Measurements from ENCODE around the gene TNF.

TNF gene

DNA sequence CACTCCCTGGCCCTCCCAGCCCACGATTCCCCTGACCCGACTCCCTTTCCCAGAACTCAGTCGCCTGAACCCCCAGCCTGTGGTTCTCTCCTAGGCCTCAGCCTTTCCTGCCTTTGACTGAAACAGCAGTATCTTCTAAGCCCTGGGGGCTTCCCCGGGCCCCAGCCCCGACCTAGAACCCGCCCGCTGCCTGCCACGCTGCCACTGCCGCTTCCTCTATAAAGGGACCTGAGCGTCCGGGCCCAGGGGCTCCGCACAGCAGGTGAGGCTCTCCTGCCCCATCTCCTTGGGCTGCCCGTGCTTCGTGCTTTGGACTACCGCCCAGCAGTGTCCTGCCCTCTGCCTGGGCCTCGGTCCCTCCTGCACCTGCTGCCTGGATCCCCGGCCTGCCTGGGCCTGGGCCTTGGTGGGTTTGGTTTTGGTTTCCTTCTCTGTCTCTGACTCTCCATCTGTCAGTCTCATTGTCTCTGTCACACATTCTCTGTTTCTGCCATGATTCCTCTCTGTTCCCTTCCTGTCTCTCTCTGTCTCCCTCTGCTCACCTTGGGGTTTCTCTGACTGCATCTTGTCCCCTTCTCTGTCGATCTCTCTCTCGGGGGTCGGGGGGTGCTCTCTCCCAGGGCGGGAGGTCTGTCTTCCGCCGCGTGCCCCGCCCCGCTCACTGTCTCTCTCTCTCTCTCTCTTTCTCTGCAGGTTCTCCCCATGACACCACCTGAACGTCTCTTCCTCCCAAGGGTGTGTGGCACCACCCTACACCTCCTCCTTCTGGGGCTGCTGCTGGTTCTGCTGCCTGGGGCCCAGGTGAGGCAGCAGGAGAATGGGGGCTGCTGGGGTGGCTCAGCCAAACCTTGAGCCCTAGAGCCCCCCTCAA, 3.1 kb upstream of the TNF start, which contains the start of gene LTA:
TSS of gene LTA (plus strand) at position 249 of the 871 bp plus-strand sequence. CDS start at position 703, 454 bp downstream.
- no peaks in the 10 kb centered on the region for H3K9me3 Mint-ChIP-seq
- H3K36me3 Mint-ChIP-seq (ENCODE audit: low read depth) = peaks cover 18% of the 10 kb centered on the region
- intact Hi-C loops (cut with micrococcal nuclease) = no loop called here

DNA sequence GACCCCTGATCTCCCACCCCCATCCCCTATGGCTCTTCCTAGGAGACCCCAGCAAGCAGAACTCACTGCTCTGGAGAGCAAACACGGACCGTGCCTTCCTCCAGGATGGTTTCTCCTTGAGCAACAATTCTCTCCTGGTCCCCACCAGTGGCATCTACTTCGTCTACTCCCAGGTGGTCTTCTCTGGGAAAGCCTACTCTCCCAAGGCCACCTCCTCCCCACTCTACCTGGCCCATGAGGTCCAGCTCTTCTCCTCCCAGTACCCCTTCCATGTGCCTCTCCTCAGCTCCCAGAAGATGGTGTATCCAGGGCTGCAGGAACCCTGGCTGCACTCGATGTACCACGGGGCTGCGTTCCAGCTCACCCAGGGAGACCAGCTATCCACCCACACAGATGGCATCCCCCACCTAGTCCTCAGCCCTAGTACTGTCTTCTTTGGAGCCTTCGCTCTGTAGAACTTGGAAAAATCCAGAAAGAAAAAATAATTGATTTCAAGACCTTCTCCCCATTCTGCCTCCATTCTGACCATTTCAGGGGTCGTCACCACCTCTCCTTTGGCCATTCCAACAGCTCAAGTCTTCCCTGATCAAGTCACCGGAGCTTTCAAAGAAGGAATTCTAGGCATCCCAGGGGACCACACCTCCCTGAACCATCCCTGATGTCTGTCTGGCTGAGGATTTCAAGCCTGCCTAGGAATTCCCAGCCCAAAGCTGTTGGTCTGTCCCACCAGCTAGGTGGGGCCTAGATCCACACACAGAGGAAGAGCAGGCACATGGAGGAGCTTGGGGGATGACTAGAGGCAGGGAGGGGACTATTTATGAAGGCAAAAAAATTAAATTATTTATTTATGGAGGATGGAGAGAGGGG, 1.9 kb upstream of the TNF start:
- Mint-ChIP-seq H3K4me3 (no peak overlapping the region), H3K27ac (peak overlapping the region; percentile 79), H3K36me3 (ENCODE audit: low read depth) (peaks cover 23% of the 10 kb centered on the region), H3K9me3 (no peaks in the 10 kb centered on the region), H3K4me1 (ENCODE audit: low read depth) (peaks cover 73% of the 10 kb centered on the region), H3K27me3 (peaks cover 3% of the 10 kb centered on the region)
- intact Hi-C loops (cut with micrococcal nuclease) = no loop called here

More for the DNA sequence above, 3.1 kb upstream of the TNF start, which contains the start of gene LTA:
- peak within 1 kb of the TSS; percentile 79 for H3K27ac Mint-ChIP-seq
- H3K27me3 Mint-ChIP-seq = peaks cover 3% of the 10 kb centered on the region
- H3K4me3 Mint-ChIP-seq = no peak within 1 kb of the TSS
- H3K4me1 Mint-ChIP-seq (ENCODE audit: low read depth) = peaks cover 77% of the 10 kb centered on the region

GRCh38 chr6:31574106-31575061, 981 bp upstream of the TNF start:
- H3K27me3 Mint-ChIP-seq = peaks cover 3% of the 10 kb centered on the region
- intact Hi-C loops (cut with micrococcal nuclease) = no loop called here
- H3K9me3 Mint-ChIP-seq = no peaks in the 10 kb centered on the region
- H3K27ac Mint-ChIP-seq = peak overlapping the region; percentile 79
- peaks cover 69% of the 10 kb centered on the region for H3K4me1 Mint-ChIP-seq (ENCODE audit: low read depth)
- no peak overlapping the region for H3K4me3 Mint-ChIP-seq
- H3K36me3 Mint-ChIP-seq (ENCODE audit: low read depth) = peaks cover 23% of the 10 kb centered on the region

GRCh38 chr6:31575952-31576685, 754 bp downstream of the TNF start:
- peak overlapping the region; percentile 79 for H3K27ac Mint-ChIP-seq
- no peaks in the 10 kb centered on the region for H3K9me3 Mint-ChIP-seq
- H3K36me3 Mint-ChIP-seq (ENCODE audit: low read depth) = peaks cover 27% of the 10 kb centered on the region
- peaks cover 80% of the 10 kb centered on the region for H3K4me1 Mint-ChIP-seq (ENCODE audit: low read depth)
- intact Hi-C loops (cut with micrococcal nuclease) = no loop called here
- H3K27me3 Mint-ChIP-seq = peaks cover 3% of the 10 kb centered on the region
- peak overlapping the region; percentile 82 for H3K4me3 Mint-ChIP-seq

DNA sequence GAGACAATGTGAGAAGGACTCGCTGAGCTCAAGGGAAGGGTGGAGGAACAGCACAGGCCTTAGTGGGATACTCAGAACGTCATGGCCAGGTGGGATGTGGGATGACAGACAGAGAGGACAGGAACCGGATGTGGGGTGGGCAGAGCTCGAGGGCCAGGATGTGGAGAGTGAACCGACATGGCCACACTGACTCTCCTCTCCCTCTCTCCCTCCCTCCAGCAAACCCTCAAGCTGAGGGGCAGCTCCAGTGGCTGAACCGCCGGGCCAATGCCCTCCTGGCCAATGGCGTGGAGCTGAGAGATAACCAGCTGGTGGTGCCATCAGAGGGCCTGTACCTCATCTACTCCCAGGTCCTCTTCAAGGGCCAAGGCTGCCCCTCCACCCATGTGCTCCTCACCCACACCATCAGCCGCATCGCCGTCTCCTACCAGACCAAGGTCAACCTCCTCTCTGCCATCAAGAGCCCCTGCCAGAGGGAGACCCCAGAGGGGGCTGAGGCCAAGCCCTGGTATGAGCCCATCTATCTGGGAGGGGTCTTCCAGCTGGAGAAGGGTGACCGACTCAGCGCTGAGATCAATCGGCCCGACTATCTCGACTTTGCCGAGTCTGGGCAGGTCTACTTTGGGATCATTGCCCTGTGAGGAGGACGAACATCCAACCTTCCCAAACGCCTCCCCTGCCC, 1.7 kb downstream of the TNF start:
- peaks cover 3% of the 10 kb centered on the region for H3K27me3 Mint-ChIP-seq
- H3K36me3 Mint-ChIP-seq (ENCODE audit: low read depth) = peaks cover 36% of the 10 kb centered on the region
- H3K9me3 Mint-ChIP-seq = no peaks in the 10 kb centered on the region
- peaks cover 81% of the 10 kb centered on the region for H3K4me1 Mint-ChIP-seq (ENCODE audit: low read depth)
- intact Hi-C loops (cut with micrococcal nuclease) = no loop called here
- peak overlapping the region; percentile 79 for H3K27ac Mint-ChIP-seq
- H3K4me3 Mint-ChIP-seq = peak overlapping the region; percentile 82

DNA sequence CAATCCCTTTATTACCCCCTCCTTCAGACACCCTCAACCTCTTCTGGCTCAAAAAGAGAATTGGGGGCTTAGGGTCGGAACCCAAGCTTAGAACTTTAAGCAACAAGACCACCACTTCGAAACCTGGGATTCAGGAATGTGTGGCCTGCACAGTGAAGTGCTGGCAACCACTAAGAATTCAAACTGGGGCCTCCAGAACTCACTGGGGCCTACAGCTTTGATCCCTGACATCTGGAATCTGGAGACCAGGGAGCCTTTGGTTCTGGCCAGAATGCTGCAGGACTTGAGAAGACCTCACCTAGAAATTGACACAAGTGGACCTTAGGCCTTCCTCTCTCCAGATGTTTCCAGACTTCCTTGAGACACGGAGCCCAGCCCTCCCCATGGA, 2.2 kb downstream of the TNF start:
- intact Hi-C loops (cut with micrococcal nuclease) = no loop called here
- Mint-ChIP-seq H3K36me3 (ENCODE audit: low read depth) (peaks cover 38% of the 10 kb centered on the region), H3K4me1 (ENCODE audit: low read depth) (peaks cover 81% of the 10 kb centered on the region), H3K27ac (no peak overlapping the region), H3K9me3 (no peaks in the 10 kb centered on the region), H3K27me3 (peaks cover 3% of the 10 kb centered on the region), H3K4me3 (peak overlapping the region; percentile 82)

- Mint-ChIP-seq H3K36me3 (ENCODE audit: low read depth) (peaks cover 38% of the 10 kb centered on the region), H3K4me3 (no peak overlapping the region)
Observed at GRCh38 chr6:31578184-31579118, 3.1 kb downstream of the TNF start.

DNA sequence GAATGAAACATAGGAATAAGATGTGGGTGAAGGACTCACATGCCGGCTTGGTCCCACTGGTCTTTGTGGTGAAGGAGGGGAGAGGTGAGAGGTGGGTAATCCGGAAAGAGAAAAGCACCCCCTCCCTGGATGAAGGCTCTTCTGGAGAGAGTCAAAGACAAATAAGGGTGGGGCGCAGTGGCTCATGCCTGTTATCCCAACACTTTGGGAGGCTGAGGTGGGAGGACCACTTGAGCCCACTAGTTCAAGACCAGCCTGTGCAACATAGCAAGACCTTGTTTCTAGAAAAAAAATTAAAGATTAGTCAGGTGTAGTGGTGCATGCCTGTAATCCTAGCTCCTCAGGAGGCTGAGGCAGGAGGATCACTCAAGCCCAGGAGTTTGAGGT, 3.7 kb downstream of the TNF start:
- Mint-ChIP-seq H3K9me3 (no peaks in the 10 kb centered on the region), H3K36me3 (ENCODE audit: low read depth) (peaks cover 38% of the 10 kb centered on the region), H3K27me3 (no peaks in the 10 kb centered on the region), H3K4me3 (no peak overlapping the region), H3K4me1 (ENCODE audit: low read depth) (peaks cover 74% of the 10 kb centered on the region), H3K27ac (peak overlapping the region; percentile 93)
- intact Hi-C loops (cut with micrococcal nuclease) = no loop called here

More at GRCh38 chr6:31578184-31579118, 3.1 kb downstream of the TNF start:
- Mint-ChIP-seq H3K27me3 (peaks cover under 1% of the 10 kb centered on the region), H3K9me3 (no peaks in the 10 kb centered on the region), H3K4me1 (ENCODE audit: low read depth) (peaks cover 80% of the 10 kb centered on the region), H3K27ac (peak overlapping the region; percentile 93)
- intact Hi-C loops (cut with micrococcal nuclease) = no loop called here

- Mint-ChIP-seq H3K4me3 (peak overlapping the region; percentile 90), H3K27me3 (no peaks in the 10 kb centered on the region), H3K9me3 (no peaks in the 10 kb centered on the region), H3K4me1 (ENCODE audit: low read depth) (peaks cover 67% of the 10 kb centered on the region), H3K27ac (peak overlapping the region; percentile 93), H3K36me3 (ENCODE audit: low read depth) (peaks cover 38% of the 10 kb centered on the region)
- intact Hi-C loops (cut with micrococcal nuclease) = no loop called here
Observed at GRCh38 chr6:31579546-31580437, 4.4 kb downstream of the TNF start.

GRCh38 chr6:31580438-31580740, 5.0 kb downstream of the TNF start:
- intact Hi-C loops (cut with micrococcal nuclease) = no loop called here
- peak overlapping the region; percentile 93 for H3K27ac Mint-ChIP-seq
- peaks cover 38% of the 10 kb centered on the region for H3K36me3 Mint-ChIP-seq (ENCODE audit: low read depth)
- H3K4me3 Mint-ChIP-seq = peak overlapping the region; percentile 90
- no peaks in the 10 kb centered on the region for H3K9me3 Mint-ChIP-seq
- peaks cover 64% of the 10 kb centered on the region for H3K4me1 Mint-ChIP-seq (ENCODE audit: low read depth)
- H3K27me3 Mint-ChIP-seq = no peaks in the 10 kb centered on the region
